Prostate gland (tissue), 2 donors: Measurements from ENCODE around the gene KDR. TPM values are rescaled to one million over a fixed set of nuclear protein-coding genes. Genes with fewer than 3 reads are reported as not detected.

Experiments used
- DNase-seq: peaks from one replicate; pipeline ENCODE4 v3.0.0-alpha.2; 2019; ENCODE audit warnings: low spot score
- H3K27ac ChIP-seq, 2 donors: fragments of 200-600 bp; sonication (generic); 2 replicates each; pipeline ENCODE4 v1.5.1; 2017 to 2019
- H3K27me3 ChIP-seq: fragments of 200-600 bp; sonication (generic); replicated peaks from 2 replicates; pipeline ENCODE4 v1.5.1; 2019; ENCODE audit not compliant: insufficient read depth
- H3K36me3 ChIP-seq, 2 donors: fragments of 200-600 bp; sonication (generic); 1 replicate in 1 of 2; 2 replicates in 1 of 2; pipeline versions ENCODE4 v1.5.1 to v1.8.1; 2017 to 2019
- H3K4me1 ChIP-seq: fragments of 200-600 bp; sonication (generic); replicated peaks from 2 replicates; pipeline ENCODE4 v1.5.1; 2019
- H3K4me3 ChIP-seq, 2 donors: fragments of 200-600 bp; sonication (generic); 2 replicates each; pipeline ENCODE4 v1.5.1; 2017 to 2019
- H3K9me3 ChIP-seq: fragments of 200-600 bp; sonication (generic); 2 replicates; pipeline ENCODE4 v1.5.1; 2017
- CTCF ChIP-seq, 4 experiments: fragments of 200-600 bp in 2 of 4; fragments of 450-650 bp in 2 of 4; sonication (generic) in 2 of 4; IDR thresholded peaks; 1 replicate in 3 of 4; 2 replicates in 1 of 4; pipeline ENCODE4 v1.5.1; 2016 to 2019; ENCODE audit warnings: antibody characterized with exemption in 4 of 4, mild to moderate bottlenecking in 2 of 4, moderate library complexity in 2 of 4
- POLR2A ChIP-seq: fragments of 450-650 bp; IDR thresholded peaks from one replicate; pipeline ENCODE4 v1.6.1; 2016; ENCODE audit warnings: antibody characterized with exemption, mild to moderate bottlenecking
- POLR2AphosphoS5 ChIP-seq: sonication (generic); formaldehyde crosslinking; IDR thresholded peaks from one replicate; pipeline ENCODE4 v1.6.1; 2017; ENCODE audit warnings: antibody characterized with exemption
- WGBS: methylation state at CpG from one replicate; pipeline ENCODE4 v1.1.5; 2018; 5-methylcytosine and 5-hydroxymethylcytosine counted together
- intact Hi-C: fragments of 100-400 bp; cut with DNase I; formaldehyde crosslinking; loops from one replicate; pipeline ENCODE4 v1.14.2; 2022
- total RNA-seq, 2 donors: library from RNA; depleted of rRNA; stranded (reverse); fragments of >200 nt; gene quantifications; one replicate each; pipeline ENCODE4 v1.1.0, GENCODE V29; 2016

The KDR gene
- total RNA-seq, 2 donors from 2014 or later: 22.7 to 23.5 TPM

GRCh38 chr4:55069248-55069647 is 56.1 kb downstream of the KDR start:
- H3K9me3 ChIP-seq: no peaks in the 10 kb centered on the region
- WGBS: 83% methylated on average over 5 of the region's 5 CpGs
- H3K27me3 ChIP-seq: no peaks in the 10 kb centered on the region
- no peaks in the 10 kb centered on the region for H3K36me3 ChIP-seq
- intact Hi-C loops: no loop called here
- DNase-seq: no peak
- H3K4me3 ChIP-seq: no peak overlapping the region
- H3K4me1 ChIP-seq: no peaks in the 10 kb centered on the region
- TF ChIP-seq POLR2A (no peak), POLR2AphosphoS5 (no peak), CTCF (IDR thresholded peaks at IDR 0.05) (no peak)
- no peak overlapping the region for H3K27ac ChIP-seq

DNA sequence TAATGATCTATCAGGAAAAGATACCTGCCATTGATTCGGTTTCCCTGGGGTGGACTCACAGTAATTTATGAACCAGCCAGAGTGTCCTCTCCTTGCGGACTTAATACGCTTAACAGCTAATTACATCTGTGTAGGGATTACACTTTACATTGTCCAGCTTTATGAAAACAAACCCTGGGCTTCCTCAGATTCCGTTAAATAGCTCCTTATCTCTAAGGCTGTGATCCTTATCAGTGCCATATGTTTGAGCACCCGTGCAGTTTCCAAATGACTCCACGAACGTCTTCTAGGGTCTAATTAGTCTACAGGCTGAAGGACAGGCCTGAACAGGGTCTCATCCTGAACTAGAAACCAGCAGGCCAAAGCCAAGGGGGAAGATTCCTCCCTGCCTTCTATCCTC is 56.9 kb downstream of the KDR start:
- no peaks in the 10 kb centered on the region for H3K9me3 ChIP-seq
- intact Hi-C loops: no loop called here
- H3K4me1 ChIP-seq: no peaks in the 10 kb centered on the region
- H3K27ac ChIP-seq: no peak overlapping the region
- WGBS: 47% methylated on average over 7 of the region's 7 CpGs
- no peaks in the 10 kb centered on the region for H3K36me3 ChIP-seq
- TF ChIP-seq POLR2A (no peak), CTCF (IDR thresholded peaks at IDR 0.05) (no peak), POLR2AphosphoS5 (no peak)
- H3K27me3 ChIP-seq: no peaks in the 10 kb centered on the region
- DNase-seq: no peak
- H3K4me3 ChIP-seq: no peak overlapping the region

DNA sequence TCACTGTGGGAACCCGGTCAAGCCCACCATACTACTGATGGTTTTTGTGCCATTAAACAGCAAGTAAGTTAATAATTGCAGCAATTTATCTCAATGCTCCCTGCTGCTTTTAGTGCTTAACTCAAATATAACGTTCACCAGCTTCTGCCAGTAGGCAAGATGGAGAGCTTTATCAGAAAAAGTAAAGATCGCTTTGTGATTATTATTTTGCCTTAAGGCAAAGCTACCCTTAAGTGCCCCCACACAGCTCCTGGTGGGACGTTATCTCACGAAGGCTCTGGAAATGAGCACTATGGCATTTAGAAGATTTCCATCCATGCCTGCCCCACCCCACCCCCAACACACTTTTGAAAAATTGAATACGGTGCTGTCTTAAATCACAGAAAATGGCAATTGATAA is 59.4 kb downstream of the KDR start:
- Histone ChIP-seq H3K27ac (no peak overlapping the region), H3K27me3 (no peaks in the 10 kb centered on the region), H3K4me3 (no peak overlapping the region), H3K36me3 (no peaks in the 10 kb centered on the region), H3K9me3 (no peaks in the 10 kb centered on the region), H3K4me1 (no peaks in the 10 kb centered on the region)
- intact Hi-C loops: no loop called here
- 88% methylated on average over 6 of the region's 6 CpGs for WGBS
- DNase-seq: no peak
- no peak for TF ChIP-seq POLR2AphosphoS5
- no peak for TF ChIP-seq CTCF (IDR thresholded peaks at IDR 0.05)
- no peak for TF ChIP-seq POLR2A

DNA sequence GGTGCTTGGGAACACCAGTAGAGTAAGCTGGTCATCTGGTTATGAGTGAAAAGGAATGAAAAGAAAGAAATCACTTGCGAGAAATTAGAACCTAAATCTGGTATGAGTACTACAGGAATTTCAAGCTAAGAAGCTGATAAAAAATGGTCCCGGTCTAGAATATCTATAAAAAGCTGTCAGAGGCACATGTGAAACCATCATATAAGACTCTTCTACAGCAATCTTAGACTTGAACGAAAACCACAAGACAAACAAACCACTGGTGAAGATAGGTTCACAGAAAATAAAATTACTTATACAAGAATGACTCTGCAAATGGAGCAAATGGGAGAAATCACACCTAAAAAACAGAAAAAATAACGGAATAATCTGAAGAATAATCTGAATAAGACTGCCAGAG is 69.9 kb downstream of the KDR start:
- Histone ChIP-seq H3K27ac (no peak overlapping the region), H3K4me1 (no peaks in the 10 kb centered on the region), H3K36me3 (no peaks in the 10 kb centered on the region), H3K27me3 (no peaks in the 10 kb centered on the region), H3K4me3 (no peak overlapping the region), H3K9me3 (no peaks in the 10 kb centered on the region)
- no peak for DNase-seq
- intact Hi-C loops: no loop called here
- WGBS: 81% methylated on average over 4 of the region's 4 CpGs
- TF ChIP-seq POLR2A: no peak
- TF ChIP-seq POLR2AphosphoS5: no peak
- no peak for TF ChIP-seq CTCF (IDR thresholded peaks at IDR 0.05)

DNA sequence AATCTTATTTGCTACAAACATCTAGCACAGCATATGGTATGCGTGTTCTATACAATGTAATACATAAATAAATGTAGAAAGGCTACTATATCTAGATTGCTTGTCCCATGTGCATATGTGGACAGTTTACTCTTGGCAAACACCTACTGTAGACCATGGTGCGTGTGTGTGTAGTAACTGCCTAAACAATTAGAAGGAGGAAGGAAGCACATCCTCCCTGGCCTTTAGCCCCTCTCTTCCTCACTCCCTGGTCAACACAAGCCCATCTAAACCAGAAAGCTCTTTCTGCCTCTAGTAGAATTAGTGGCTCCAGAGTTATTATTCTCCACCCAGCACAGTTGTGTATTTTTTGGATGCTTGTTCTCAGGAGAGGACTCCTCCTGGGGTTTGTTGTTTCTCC is 73.9 kb downstream of the KDR start:
- Histone ChIP-seq H3K4me3 (no peak overlapping the region), H3K27me3 (no peaks in the 10 kb centered on the region), H3K27ac (no peak overlapping the region), H3K9me3 (no peaks in the 10 kb centered on the region), H3K36me3 (no peaks in the 10 kb centered on the region), H3K4me1 (no peaks in the 10 kb centered on the region)
- 90% methylated on average over 2 of the region's 2 CpGs for WGBS
- no peak for DNase-seq
- TF ChIP-seq CTCF (IDR thresholded peaks at IDR 0.05): no peak
- no peak for TF ChIP-seq POLR2AphosphoS5
- no peak for TF ChIP-seq POLR2A
- intact Hi-C loops: no loop called here
